H1 (cell line): ENCODE results near the gene FRG2. TPM values are rescaled to one million over a fixed set of nuclear protein-coding genes. Genes with fewer than 3 reads are reported as not detected.
"Not testable (repeated sequence)": the region's sequence is repeated elsewhere in the genome, so short reads cannot be mapped to it uniquely, and the experiment has no call there.

ENCODE experiments used
- CTCF ChIA-PET: fragments of 300-600 bp; sonication (Branson Sonifier 250); formaldehyde crosslinking; loops from one replicate; lab custom pipeline; 2021; ENCODE audit not compliant: partially characterized antibody; lab: Charles Lee
- POLR2A ChIA-PET: fragments of 300-600 bp; sonication (Branson Sonifier 250); formaldehyde crosslinking; loops from one replicate; lab custom pipeline; 2021; ENCODE audit warnings: inconsistent platforms; ENCODE audit not compliant: partially characterized antibody; lab: Charles Lee
- DNase-seq, 2 experiments: peaks; one replicate each; pipeline versions ENCODE4 v3.0.0 to v3.0.0-alpha.2; 2010 to 2022; ENCODE audit warnings: low spot score in 2 of 2, low read depth in 1 of 2, mixed read lengths in 1 of 2
- FAIRE-seq: peaks from 2 replicates; lab custom pipeline; 2011; peaks lifted over from hg19 to GRCh38; lab: Jason Lieb, UNC
- H2AFZ ChIP-seq: 2 replicates; pipeline ENCODE4 v1.8.1; 2012; ENCODE audit warnings: low read length, inconsistent platforms
- H2AK5ac ChIP-seq: 2 replicates; pipeline ENCODE4 v1.6.1; 2013; ENCODE audit warnings: low read depth, low read length
- H2BK120ac ChIP-seq: replicated peaks from 2 replicates; pipeline ENCODE3; 2013; ENCODE audit warnings: low read depth, low read length, inconsistent platforms
- H2BK12ac ChIP-seq: 2 replicates; pipeline ENCODE4 v1.6.1; 2013; ENCODE audit warnings: low read depth, low read length
- H2BK15ac ChIP-seq: 2 replicates; pipeline ENCODE4 v1.6.1; 2013; ENCODE audit warnings: low read length
- H2BK20ac ChIP-seq: 2 replicates; pipeline ENCODE4 v1.6.1; 2013; ENCODE audit warnings: low read length
- H2BK5ac ChIP-seq: 2 replicates; pipeline ENCODE4 v1.6.1; 2013; ENCODE audit warnings: low read depth, low read length
- H3K14ac ChIP-seq: 2 replicates; pipeline ENCODE4 v1.6.1; 2013; ENCODE audit warnings: inconsistent platforms; ENCODE audit not compliant: insufficient read length
- H3K18ac ChIP-seq: 2 replicates; pipeline ENCODE4 v1.6.1; 2013; ENCODE audit warnings: low read length; ENCODE audit errors: extremely low read depth
- H3K23ac ChIP-seq: 2 replicates; pipeline ENCODE4 v1.6.1; 2013; ENCODE audit warnings: inconsistent platforms; ENCODE audit not compliant: insufficient read length
- H3K23me2 ChIP-seq: 2 replicates; pipeline ENCODE4 v1.6.1; 2013; ENCODE audit warnings: low read depth, low read length
- H3K27ac ChIP-seq: 2 replicates; pipeline ENCODE4 v1.6.1; 2011; ENCODE audit warnings: low read depth, low read length, inconsistent platforms
- H3K27me3 ChIP-seq, 4 experiments: replicated peaks in 1 of 4; 1 replicate in 1 of 4; 2 replicates in 3 of 4; pipeline versions ENCODE4 v1.6.1 to v1.8.1; 2011 to 2013; ENCODE audit warnings: low read length in 3 of 4, mild to moderate bottlenecking in 3 of 4, inconsistent platforms in 2 of 4, mixed read lengths in 2 of 4, moderate library complexity in 1 of 4; ENCODE audit not compliant: control insufficient read depth in 3 of 4, insufficient read depth in 3 of 4; ENCODE audit errors: extremely low read depth in 1 of 4
- H3K36me3 ChIP-seq, 4 experiments: 2 replicates each; pipeline versions ENCODE4 v1.6.1 to v1.8.1; 2011 to 2013; ENCODE audit warnings: mild to moderate bottlenecking in 4 of 4, low read length in 3 of 4, moderate library complexity in 2 of 4, control low read depth in 1 of 4, inconsistent platforms in 1 of 4; ENCODE audit not compliant: insufficient read depth in 4 of 4, control insufficient read depth in 2 of 4
- H3K4ac ChIP-seq: replicated peaks from 2 replicates; pipeline ENCODE3; 2013; ENCODE audit warnings: low read length, low read depth, mixed read lengths, inconsistent platforms; ENCODE audit not compliant: insufficient read length
- H3K4me1 ChIP-seq, 4 experiments: replicated peaks in 1 of 4; 1 replicate in 1 of 4; 2 replicates in 3 of 4; pipeline versions ENCODE4 v1.6.1 to v1.8.1; 2011 to 2013; ENCODE audit warnings: low read length in 3 of 4, inconsistent platforms in 2 of 4, mixed read lengths in 1 of 4; ENCODE audit not compliant: insufficient read depth in 4 of 4, control insufficient read depth in 3 of 4
- H3K4me2 ChIP-seq, 2 experiments: 2 replicates each; pipeline versions ENCODE4 v1.6.1 to v1.8.1; 2011 to 2013; ENCODE audit warnings: low read depth in 2 of 2, low read length in 2 of 2, control low read depth in 1 of 2, inconsistent platforms in 1 of 2, mild to moderate bottlenecking in 1 of 2; ENCODE audit not compliant: insufficient read depth in 1 of 2
- H3K4me3 ChIP-seq, 4 experiments: fragments of 200-600, 300-600 bp in 1 of 4; sonication (generic), shearing (Covaris generic), sonication (Bioruptor Twin) in 1 of 4; 2 replicates each; pipeline versions ENCODE4 v1.5.1 to v1.8.1; 2011 to 2016; ENCODE audit warnings: low read length in 4 of 4, low read depth in 3 of 4, control low read depth in 2 of 4, inconsistent platforms in 2 of 4, mild to moderate bottlenecking in 2 of 4, mixed read lengths in 1 of 4, moderate library complexity in 1 of 4; ENCODE audit not compliant: insufficient read depth in 2 of 4; ENCODE audit errors: extremely low read depth in 1 of 4
- H3K56ac ChIP-seq: replicated peaks from 2 replicates; pipeline ENCODE3; 2013; ENCODE audit warnings: low read depth, mild to moderate bottlenecking, mixed read lengths, low read length, inconsistent platforms; ENCODE audit not compliant: insufficient read length
- H3K79me1 ChIP-seq: 2 replicates; pipeline ENCODE4 v1.6.1; 2013; ENCODE audit warnings: low read depth, low read length, control low read depth
- H3K79me2 ChIP-seq, 2 experiments: 2 replicates each; pipeline versions ENCODE4 v1.6.1 to v1.8.1; 2012 to 2013; ENCODE audit warnings: low read length in 2 of 2, mild to moderate bottlenecking in 2 of 2, inconsistent platforms in 1 of 2; ENCODE audit not compliant: insufficient read depth in 2 of 2, control insufficient read depth in 1 of 2
- H3K9ac ChIP-seq, 4 experiments: replicated peaks in 1 of 4; 1 replicate in 1 of 4; 2 replicates in 3 of 4; pipeline versions ENCODE4 v1.6.1 to v1.8.1; 2011 to 2013; ENCODE audit warnings: low read depth in 3 of 4, low read length in 3 of 4, control low read depth in 2 of 4, mild to moderate bottlenecking in 2 of 4, moderate library complexity in 2 of 4, inconsistent platforms in 1 of 4; ENCODE audit errors: extremely low read depth in 1 of 4
- H3K9me3 ChIP-seq, 2 experiments: 2 replicates each; pipeline versions ENCODE4 v1.6.1 to v1.8.1; 2012 to 2013; ENCODE audit warnings: mild to moderate bottlenecking in 2 of 2, moderate library complexity in 2 of 2, control low read depth in 1 of 2, inconsistent platforms in 1 of 2, low read depth in 1 of 2, low read length in 1 of 2, mixed read lengths in 1 of 2; ENCODE audit not compliant: insufficient read depth in 2 of 2
- H4K20me1 ChIP-seq, 2 experiments: replicated peaks in 1 of 2; 2 replicates each; pipeline versions ENCODE3 to v1.8.1; 2011 to 2013; ENCODE audit warnings: inconsistent platforms in 2 of 2, low read length in 2 of 2, mild to moderate bottlenecking in 1 of 2; ENCODE audit not compliant: insufficient read depth in 2 of 2, control insufficient read depth in 1 of 2
- H4K5ac ChIP-seq: 2 replicates; pipeline ENCODE4 v1.6.1; 2013; ENCODE audit warnings: low read length, low read depth, mixed read lengths, inconsistent platforms; ENCODE audit not compliant: insufficient read length
- H4K8ac ChIP-seq: 2 replicates; pipeline ENCODE4 v1.8.0; 2013; ENCODE audit warnings: mild to moderate bottlenecking, moderate library complexity, low read length, inconsistent platforms; ENCODE audit not compliant: insufficient read depth; ENCODE audit errors: extremely low read depth
- H4K91ac ChIP-seq: replicated peaks from 2 replicates; pipeline ENCODE3; 2013; ENCODE audit warnings: low read length, mixed read lengths, inconsistent platforms; ENCODE audit not compliant: insufficient read length
- WGBS, 2 experiments: shearing (Covaris generic) in 1 of 2; methylation state at CpG; one replicate each; pipeline versions ENCODE4 v1.1.6 to v1.1.7; 2013 to 2015; ENCODE audit warnings: low lambda C conversion rate in 2 of 2, mixed read lengths in 2 of 2, inconsistent platforms in 1 of 2, low coverage in 1 of 2, missing lambda C conversion rate in 1 of 2; ENCODE audit not compliant: insufficient replicate concordance in 2 of 2, insufficient coverage in 1 of 2, insufficient read length in 1 of 2; ENCODE audit errors: extremely low coverage in 1 of 2, missing lambda C conversion rate in 1 of 2; 5-methylcytosine and 5-hydroxymethylcytosine counted together
- polyA plus RNA-seq, 7 experiments: library from polyadenylated mRNA; depleted of rRNA in 3 of 7; stranded (reverse) in 5 of 7; unstranded in 2 of 7; fragments of >200 nt in 5 of 7; fragments of 200-250 nt in 2 of 7; gene quantifications; 1 replicate in 5 of 7; 2 replicates in 1 of 7; 4 replicates in 1 of 7; pipeline versions ENCODE4 v1.2.1 to v1.2.3, GENCODE V29; 2011 to 2013; ENCODE audit warnings: missing spikeins in 2 of 7, mixed read lengths in 2 of 7
- total RNA-seq: library from RNA; stranded (reverse); fragmentation: NEBNext Ultra II Directional; extraction: Animal tissue kit (Norgen Biotek cat#: 25700); gene quantifications from 2 replicates; pipeline ENCODE4 v1.2.1, GENCODE V29; 2021

FRG2 gene
- total and polyA plus RNA-seq, 2 of the 8 experiments (the other 6 are each of a cell fraction or from before 2014, with no cell fraction given): not detected

DNA sequence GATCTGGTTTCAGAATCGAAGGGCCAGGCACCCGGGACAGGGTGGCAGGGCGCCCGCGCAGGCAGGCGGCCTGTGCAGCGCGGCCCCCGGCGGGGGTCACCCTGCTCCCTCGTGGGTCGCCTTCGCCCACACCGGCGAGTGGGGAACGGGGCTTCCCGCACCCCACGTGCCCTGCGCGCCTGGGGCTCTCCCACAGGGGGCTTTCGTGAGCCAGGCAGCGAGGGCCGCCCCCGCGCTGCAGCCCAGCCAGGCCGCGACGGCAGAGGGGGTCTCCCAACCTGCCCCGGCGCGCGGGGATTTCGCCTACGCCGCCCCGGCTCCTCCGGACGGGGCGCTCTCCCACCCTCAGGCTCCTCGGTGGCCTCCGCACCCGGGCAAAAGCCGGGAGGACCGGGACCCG lies 41.3 kb upstream of the FRG2 start:
- H3K18ac ChIP-seq, H2AK5ac ChIP-seq, H2BK15ac ChIP-seq, H3K4ac ChIP-seq, FAIRE-seq, H3K27me3 ChIP-seq, H3K4me3 ChIP-seq, H3K23me2 ChIP-seq, H3K79me2 ChIP-seq, H3K14ac ChIP-seq, H3K27ac ChIP-seq, H3K23ac ChIP-seq, H3K4me2 ChIP-seq, H3K56ac ChIP-seq, H3K4me1 ChIP-seq, CTCF ChIA-PET, H2BK12ac ChIP-seq, H3K79me1 ChIP-seq, H3K9ac ChIP-seq, POLR2A ChIA-PET, H2BK120ac ChIP-seq, H3K9me3 ChIP-seq, H4K5ac ChIP-seq, H2AFZ ChIP-seq, DNase-seq, H3K36me3 ChIP-seq, H2BK20ac ChIP-seq, H4K91ac ChIP-seq, H4K8ac ChIP-seq, H4K20me1 ChIP-seq, H2BK5ac ChIP-seq: not testable (repeated sequence)
- WGBS, 2 experiments: 77% methylated on average over 31 of the region's 45 CpGs; no CpG with 5 or more reads in 1 of the 2 experiments

DNA sequence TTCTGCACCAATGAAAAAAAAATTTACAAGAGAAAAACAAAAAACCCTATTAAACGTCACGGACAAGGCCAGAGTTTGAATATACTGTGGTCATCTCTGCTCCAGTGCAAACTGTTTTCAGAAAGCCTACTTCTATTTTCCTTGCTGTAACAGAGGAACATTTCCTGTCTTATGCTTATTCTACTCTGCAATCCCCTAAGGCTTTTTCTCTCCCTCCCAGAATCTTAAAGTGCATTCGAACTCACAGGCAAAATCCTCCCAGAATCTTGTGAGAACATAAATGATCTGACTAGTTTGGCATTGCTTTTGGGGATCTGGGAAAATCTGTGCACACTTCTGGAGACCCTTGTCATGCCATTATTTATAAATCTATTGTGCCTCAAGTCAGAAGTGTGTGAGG lies 37.7 kb upstream of the FRG2 start:
- H4K91ac ChIP-seq, H2AK5ac ChIP-seq, H2BK12ac ChIP-seq, H3K9ac ChIP-seq, H3K9me3 ChIP-seq, H4K5ac ChIP-seq, FAIRE-seq, DNase-seq, H3K4me3 ChIP-seq, H4K20me1 ChIP-seq, H3K4me1 ChIP-seq, H3K36me3 ChIP-seq, H2AFZ ChIP-seq, H2BK20ac ChIP-seq, H3K4me2 ChIP-seq, CTCF ChIA-PET, H3K27me3 ChIP-seq, H3K56ac ChIP-seq, H3K4ac ChIP-seq, H3K27ac ChIP-seq, H3K79me1 ChIP-seq, H3K18ac ChIP-seq, H3K14ac ChIP-seq, H3K79me2 ChIP-seq, H3K23me2 ChIP-seq, H2BK120ac ChIP-seq, H3K23ac ChIP-seq, H2BK5ac ChIP-seq, H4K8ac ChIP-seq, H2BK15ac ChIP-seq, POLR2A ChIA-PET: not testable (repeated sequence)
- 81% methylated on average over 3 of the region's 3 CpGs; no CpG with 5 or more reads in 1 of the 2 experiments for WGBS, 2 experiments
